ENCODE results near the gene CD55.

Gene CD55

GRCh38 chr1:207329469-207329868 is 8.0 kb downstream of the CD55 start:
- no peaks in the 10 kb centered on the region for H3K4me1 ChIP-seq (ENCODE audit: control insufficient read depth, insufficient read depth, low read length)
- H3K27ac ChIP-seq (ENCODE audit: insufficient read depth, low read depth, low read length, poor library complexity, severe bottlenecking) = no peak overlapping the region
- no peaks in the 10 kb centered on the region for H3K27me3 ChIP-seq (ENCODE audit: control insufficient read depth, insufficient read depth, low read length, poor library complexity, severe bottlenecking)
- 91 to 95% methylated on average over 3 of the region's 3 CpGs for WGBS, 2 experiments
- peaks cover 5% of the 10 kb centered on the region for H3K36me3 ChIP-seq (ENCODE audit: control insufficient read depth, insufficient read depth, low read length)
- no peak overlapping the region for H3K4me3 ChIP-seq (ENCODE audit: insufficient read depth, low read depth, low read length)
- H3K9me3 ChIP-seq (ENCODE audit: control insufficient read depth, low read length) = no peaks in the 10 kb centered on the region

DNA sequence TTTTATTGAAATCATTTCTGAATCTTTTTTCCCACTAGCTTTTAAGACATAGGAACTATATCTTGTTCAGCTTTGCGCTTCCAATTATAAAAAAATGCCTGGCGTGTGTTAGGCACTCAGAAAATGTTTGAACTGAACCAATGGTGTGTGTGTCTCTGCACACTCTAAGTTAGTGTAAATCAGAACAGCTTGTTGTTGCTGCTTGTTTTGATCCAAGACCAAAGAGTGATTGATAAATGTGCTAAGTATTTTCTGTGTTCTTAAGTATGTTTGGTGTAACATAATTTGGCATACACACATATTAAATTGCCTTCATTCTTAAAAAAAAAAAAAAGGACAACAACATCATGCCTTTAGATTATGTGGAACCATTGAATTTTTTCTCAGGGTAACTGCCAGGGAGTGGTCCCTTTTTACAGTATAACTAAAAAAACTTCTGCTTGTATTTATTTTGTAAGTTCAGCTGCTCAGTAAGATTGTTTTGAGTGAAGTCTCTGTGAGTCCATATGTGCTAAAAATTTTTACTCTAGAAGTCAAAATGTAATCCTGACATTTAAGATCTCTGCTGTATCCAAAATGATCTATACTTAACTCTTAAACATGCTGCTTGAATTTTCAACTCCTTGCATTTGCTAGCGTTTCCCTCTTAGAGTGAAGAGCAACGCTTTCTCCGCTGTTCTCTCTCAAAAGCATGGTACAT is 8.7 kb downstream of the CD55 start:
- no peaks in the 10 kb centered on the region for H3K4me1 ChIP-seq (ENCODE audit: control insufficient read depth, insufficient read depth, low read length)
- 88 to 92% methylated on average over 5 of the region's 5 CpGs for WGBS, 2 experiments
- H3K27me3 ChIP-seq (ENCODE audit: control insufficient read depth, insufficient read depth, low read length, poor library complexity, severe bottlenecking) = no peaks in the 10 kb centered on the region
- H3K36me3 ChIP-seq (ENCODE audit: control insufficient read depth, insufficient read depth, low read length) = peaks cover 5% of the 10 kb centered on the region
- no peak overlapping the region for H3K27ac ChIP-seq (ENCODE audit: insufficient read depth, low read depth, low read length, poor library complexity, severe bottlenecking)
- no peak overlapping the region for H3K4me3 ChIP-seq (ENCODE audit: insufficient read depth, low read depth, low read length)
- no peaks in the 10 kb centered on the region for H3K9me3 ChIP-seq (ENCODE audit: control insufficient read depth, low read length)

GRCh38 chr1:207331354-207332313 is 10.2 kb downstream of the CD55 start:
- no peaks in the 10 kb centered on the region for H3K4me1 ChIP-seq (ENCODE audit: control insufficient read depth, insufficient read depth, low read length)
- no peak overlapping the region for H3K27ac ChIP-seq (ENCODE audit: insufficient read depth, low read depth, low read length, poor library complexity, severe bottlenecking)
- H3K4me3 ChIP-seq (ENCODE audit: insufficient read depth, low read depth, low read length) = no peak overlapping the region
- H3K9me3 ChIP-seq (ENCODE audit: control insufficient read depth, low read length) = no peaks in the 10 kb centered on the region
- 100% methylated on average over 1 of the region's 4 CpGs for WGBS, 2 experiments
- H3K27me3 ChIP-seq (ENCODE audit: control insufficient read depth, insufficient read depth, low read length, poor library complexity, severe bottlenecking) = no peaks in the 10 kb centered on the region
- peaks cover 5% of the 10 kb centered on the region for H3K36me3 ChIP-seq (ENCODE audit: control insufficient read depth, insufficient read depth, low read length)

GRCh38 chr1:207333009-207333600 is 11.6 kb downstream of the CD55 start:
- Histone ChIP-seq H3K36me3 (ENCODE audit: control insufficient read depth, insufficient read depth, low read length) (peaks cover 6% of the 10 kb centered on the region), H3K9me3 (ENCODE audit: control insufficient read depth, low read length) (no peaks in the 10 kb centered on the region), H3K4me1 (ENCODE audit: control insufficient read depth, insufficient read depth, low read length) (no peaks in the 10 kb centered on the region), H3K27ac (ENCODE audit: insufficient read depth, low read depth, low read length, poor library complexity, severe bottlenecking) (no peak overlapping the region), H3K4me3 (ENCODE audit: insufficient read depth, low read depth, low read length) (no peak overlapping the region), H3K27me3 (ENCODE audit: control insufficient read depth, insufficient read depth, low read length, poor library complexity, severe bottlenecking) (no peaks in the 10 kb centered on the region)
- 92 to 94% methylated on average over 2 to 3 of the region's 3 CpGs for WGBS, 2 experiments

DNA sequence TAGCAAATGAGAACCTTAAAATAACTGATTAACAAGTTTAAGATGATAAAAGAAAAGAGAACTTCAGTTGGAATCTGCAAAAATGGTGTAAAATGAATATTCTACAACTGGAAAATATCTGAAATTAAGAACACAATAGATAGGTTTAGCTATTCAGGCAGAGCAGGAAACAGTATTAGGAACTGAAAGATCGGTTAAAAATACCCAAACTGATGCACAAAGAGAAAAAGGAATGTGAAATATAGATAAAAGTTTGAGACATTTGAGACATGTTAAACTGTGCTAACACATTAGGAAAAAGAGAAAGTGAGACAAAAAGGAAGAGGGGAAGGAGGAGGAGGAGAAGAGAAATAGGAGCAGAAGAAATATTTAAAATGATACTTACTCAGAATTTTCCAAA is 12.1 kb downstream of the CD55 start:
- H3K4me1 ChIP-seq (ENCODE audit: control insufficient read depth, insufficient read depth, low read length) = no peaks in the 10 kb centered on the region
- H3K4me3 ChIP-seq (ENCODE audit: insufficient read depth, low read depth, low read length) = no peak overlapping the region
- H3K36me3 ChIP-seq (ENCODE audit: control insufficient read depth, insufficient read depth, low read length) = peaks cover 5% of the 10 kb centered on the region
- no peaks in the 10 kb centered on the region for H3K9me3 ChIP-seq (ENCODE audit: control insufficient read depth, low read length)
- no peaks in the 10 kb centered on the region for H3K27me3 ChIP-seq (ENCODE audit: control insufficient read depth, insufficient read depth, low read length, poor library complexity, severe bottlenecking)
- no peak overlapping the region for H3K27ac ChIP-seq (ENCODE audit: insufficient read depth, low read depth, low read length, poor library complexity, severe bottlenecking)
- WGBS, 2 experiments = 97 to 100% methylated on average over 1 of the region's 1 CpG

GRCh38 chr1:207334337-207334736 is 12.9 kb downstream of the CD55 start:
- Histone ChIP-seq H3K27ac (ENCODE audit: insufficient read depth, low read depth, low read length, poor library complexity, severe bottlenecking) (no peak overlapping the region), H3K4me1 (ENCODE audit: control insufficient read depth, insufficient read depth, low read length) (no peaks in the 10 kb centered on the region), H3K9me3 (ENCODE audit: control insufficient read depth, low read length) (no peaks in the 10 kb centered on the region), H3K27me3 (ENCODE audit: control insufficient read depth, insufficient read depth, low read length, poor library complexity, severe bottlenecking) (no peaks in the 10 kb centered on the region), H3K4me3 (ENCODE audit: insufficient read depth, low read depth, low read length) (no peak overlapping the region), H3K36me3 (ENCODE audit: control insufficient read depth, insufficient read depth, low read length) (peaks cover 5% of the 10 kb centered on the region)
- 90 to 100% methylated on average over 1 of the region's 1 CpG for WGBS, 2 experiments

DNA sequence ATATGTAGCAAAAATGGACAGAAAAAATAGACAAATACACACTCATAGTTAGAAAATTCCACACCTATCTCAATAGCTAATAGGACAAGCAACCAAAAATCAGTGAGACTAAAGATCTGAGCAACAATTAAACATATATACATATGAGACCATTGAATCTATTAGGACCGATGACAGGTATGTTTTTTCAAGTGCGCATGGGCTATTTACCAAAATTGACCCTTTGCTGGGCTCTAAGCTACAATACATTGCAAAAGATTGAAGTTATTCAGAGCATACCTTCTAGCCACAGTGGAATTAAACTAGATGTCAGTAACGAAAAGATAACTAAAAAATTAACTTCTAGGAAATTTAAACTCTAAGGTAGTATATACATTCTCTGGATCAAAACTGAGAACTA is 13.7 kb downstream of the CD55 start:
- no peaks in the 10 kb centered on the region for H3K9me3 ChIP-seq (ENCODE audit: control insufficient read depth, low read length)
- no peak overlapping the region for H3K27ac ChIP-seq (ENCODE audit: insufficient read depth, low read depth, low read length, poor library complexity, severe bottlenecking)
- H3K27me3 ChIP-seq (ENCODE audit: control insufficient read depth, insufficient read depth, low read length, poor library complexity, severe bottlenecking) = no peaks in the 10 kb centered on the region
- no peak overlapping the region for H3K4me3 ChIP-seq (ENCODE audit: insufficient read depth, low read depth, low read length)
- H3K36me3 ChIP-seq (ENCODE audit: control insufficient read depth, insufficient read depth, low read length) = peaks cover 5% of the 10 kb centered on the region
- 88 to 98% methylated on average over 2 of the region's 3 CpGs for WGBS, 2 experiments
- H3K4me1 ChIP-seq (ENCODE audit: control insufficient read depth, insufficient read depth, low read length) = no peaks in the 10 kb centered on the region

- H3K27ac ChIP-seq (ENCODE audit: insufficient read depth, low read depth, low read length, poor library complexity, severe bottlenecking) = no peak overlapping the region
- WGBS, 2 experiments = 91 to 98% methylated on average over 6 of the region's 6 CpGs
- H3K36me3 ChIP-seq (ENCODE audit: control insufficient read depth, insufficient read depth, low read length) = peaks cover 5% of the 10 kb centered on the region
Measured at GRCh38 chr1:207335695-207336363, 14.4 kb downstream of the CD55 start.

GRCh38 chr1:207336559-207337467 is 15.3 kb downstream of the CD55 start:
- no peaks in the 10 kb centered on the region for H3K4me1 ChIP-seq (ENCODE audit: control insufficient read depth, insufficient read depth, low read length)
- no peak overlapping the region for H3K27ac ChIP-seq (ENCODE audit: insufficient read depth, low read depth, low read length, poor library complexity, severe bottlenecking)
- no peaks in the 10 kb centered on the region for H3K27me3 ChIP-seq (ENCODE audit: control insufficient read depth, insufficient read depth, low read length, poor library complexity, severe bottlenecking)
- peaks cover 5% of the 10 kb centered on the region for H3K36me3 ChIP-seq (ENCODE audit: control insufficient read depth, insufficient read depth, low read length)
- no peaks in the 10 kb centered on the region for H3K9me3 ChIP-seq (ENCODE audit: control insufficient read depth, low read length)
- 80 to 85% methylated on average over 3 of the region's 3 CpGs for WGBS, 2 experiments
- no peak overlapping the region for H3K4me3 ChIP-seq (ENCODE audit: insufficient read depth, low read depth, low read length)

More at GRCh38 chr1:207335695-207336363, 14.4 kb downstream of the CD55 start:
- no peaks in the 10 kb centered on the region for H3K27me3 ChIP-seq (ENCODE audit: control insufficient read depth, insufficient read depth, low read length, poor library complexity, severe bottlenecking)
- H3K4me1 ChIP-seq (ENCODE audit: control insufficient read depth, insufficient read depth, low read length) = no peaks in the 10 kb centered on the region
- no peaks in the 10 kb centered on the region for H3K9me3 ChIP-seq (ENCODE audit: control insufficient read depth, low read length)
- no peak overlapping the region for H3K4me3 ChIP-seq (ENCODE audit: insufficient read depth, low read depth, low read length)
